A549 (cell line): ENCODE results near the gene GSTO1.

Experiments
- CEBPB ChIP-seq, 2 experiments: fragments of >200 bp in 1 of 2; sonication (Bioruptor Twin) in 1 of 2; formaldehyde crosslinking in 1 of 2; IDR thresholded peaks; 2 replicates each; pipeline ENCODE4 v1.6.1; 2012 to 2016
- CTCF ChIP-seq: fragments of >200 bp; sonication (Bioruptor Twin); formaldehyde crosslinking; IDR thresholded peaks from 3 replicates; pipeline ENCODE4 v1.5.1; 2016
- HOXA7 ChIP-seq: fragments of 250-450 bp; sonication (Bioruptor Pico); IDR thresholded peaks from 2 replicates; pipeline ENCODE4 v1.5.0; 2020; ENCODE audit warnings: mild to moderate bottlenecking, moderate library complexity
- JUN ChIP-seq, 2 experiments: fragments of >200 bp; sonication (Bioruptor Twin); formaldehyde crosslinking; IDR thresholded peaks; 2 replicates in 1 of 2; 3 replicates in 1 of 2; pipeline ENCODE4 v1.6.1; 2016 to 2017
- POLR2A ChIP-seq: IDR thresholded peaks from 2 replicates; pipeline ENCODE4 v1.6.1; 2012; ENCODE audit warnings: mild to moderate bottlenecking, low read length
- SMC3 ChIP-seq: fragments of >200 bp; sonication (Bioruptor Twin); formaldehyde crosslinking; IDR thresholded peaks from 3 replicates; pipeline ENCODE4 v1.6.1; 2018; ENCODE audit warnings: inconsistent platforms
- TF ChIP-seq, protein P1 (sequence below): IDR thresholded peaks from 2 replicates; pipeline ENCODE4 v1.6.1; 2012

DNA sequence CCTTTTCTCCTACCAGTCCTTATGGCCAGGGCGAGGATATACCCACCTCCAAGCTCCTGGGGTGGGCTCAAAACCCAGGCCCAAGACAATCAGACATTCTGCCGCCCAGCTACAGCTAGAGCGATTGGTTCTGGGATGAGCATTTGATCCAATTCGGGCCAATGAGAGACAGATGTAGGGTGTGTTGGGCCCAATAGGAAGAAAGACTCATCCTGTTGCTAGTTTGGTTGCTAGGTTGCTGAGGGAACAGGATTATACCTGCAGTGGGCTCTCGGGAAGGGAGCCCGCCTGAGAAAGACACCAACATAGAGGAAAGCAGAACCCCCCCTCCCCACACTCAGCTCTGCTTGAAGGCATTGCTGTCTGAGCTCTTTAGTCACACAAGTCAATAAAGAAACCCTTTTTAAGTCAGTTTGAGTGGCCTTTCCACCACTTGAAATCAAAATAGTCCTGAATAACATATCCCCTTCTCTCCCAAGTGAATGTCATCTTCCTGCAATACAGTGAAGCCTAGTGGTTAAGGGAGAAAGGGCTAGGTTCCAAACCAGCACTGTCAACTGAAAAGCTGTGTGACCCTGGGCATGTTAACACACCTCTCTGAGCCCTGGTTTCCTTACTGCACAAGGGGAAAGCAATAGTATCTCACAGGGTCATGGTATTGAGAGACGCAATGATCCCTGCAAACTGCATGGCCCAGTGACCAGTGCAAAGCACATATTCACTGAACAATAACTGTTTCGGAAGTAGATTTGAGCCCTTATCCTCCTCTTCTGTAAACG is 61.8 kb downstream of the GSTO1 start:
- TF ChIP-seq CTCF (no peak), JUN (IDR thresholded peaks at IDR 0.05) (no peak), CEBPB (IDR thresholded peaks at IDR 0.05) (no peak), SMC3 (no peak), HOXA7 (CRISPR knock-in tag) (no peak), POLR2A (no peak)
- TF ChIP-seq, protein P1, sequence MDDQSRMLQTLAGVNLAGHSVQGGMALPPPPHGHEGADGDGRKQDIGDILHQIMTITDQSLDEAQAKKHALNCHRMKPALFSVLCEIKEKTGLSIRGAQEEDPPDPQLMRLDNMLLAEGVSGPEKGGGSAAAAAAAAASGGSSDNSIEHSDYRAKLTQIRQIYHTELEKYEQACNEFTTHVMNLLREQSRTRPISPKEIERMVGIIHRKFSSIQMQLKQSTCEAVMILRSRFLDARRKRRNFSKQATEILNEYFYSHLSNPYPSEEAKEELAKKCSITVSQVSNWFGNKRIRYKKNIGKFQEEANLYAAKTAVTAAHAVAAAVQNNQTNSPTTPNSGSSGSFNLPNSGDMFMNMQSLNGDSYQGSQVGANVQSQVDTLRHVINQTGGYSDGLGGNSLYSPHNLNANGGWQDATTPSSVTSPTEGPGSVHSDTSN, result no peak
